OCI-LY7 (cell line): Measurements from ENCODE around the gene ADGRD1.

ENCODE experiments used
- CTCF ChIP-seq: fragments of 200-600 bp; sonication (generic); conservative IDR thresholded peaks from 2 replicates; pipeline ENCODE4 v1.5.1; 2014; ENCODE audit warnings: mild to moderate bottlenecking, antibody characterized with exemption, low read length, moderate library complexity, mixed read lengths
- EZH2phosphoT487 ChIP-seq: fragments of 200-600 bp; sonication (generic); IDR thresholded peaks from 2 replicates; pipeline ENCODE4 v1.6.1; 2018; ENCODE audit warnings: low read depth, borderline replicate concordance, mild to moderate bottlenecking, mixed run types, antibody characterized with exemption, low read length, moderate library complexity, mixed read lengths

GRCh38 chr12:131024026-131024425, 70.3 kb downstream of the ADGRD1 start:
- TF ChIP-seq CTCF: no peak
- no peak for TF ChIP-seq EZH2phosphoT487
